Cardiac muscle cell (in vitro differentiated cells and primary cell): Measurements from ENCODE around the gene C1orf232. TPM values are rescaled to one million over a fixed set of nuclear protein-coding genes. Genes with fewer than 3 reads are reported as not detected.

Source experiments
- DNase-seq, 2 donors: peaks; one replicate each; pipeline versions ENCODE4 v3.0.0 to v3.0.0-alpha.2; 2010 to 2017; ENCODE audit warnings: low read depth in 1 of 2, low spot score in 1 of 2
- H3K27ac ChIP-seq: fragments of 200-600 bp; sonication (generic); 2 replicates; pipeline ENCODE4 v1.5.1; 2016
- H3K27me3 ChIP-seq: fragments of 200-600 bp; sonication (generic); 2 replicates; pipeline ENCODE4 v1.6.0; 2016; ENCODE audit warnings: control low read depth
- H3K36me3 ChIP-seq: fragments of 200-600 bp; sonication (generic); 2 replicates; pipeline ENCODE4 v1.5.1; 2016; ENCODE audit warnings: control low read depth
- H3K4me1 ChIP-seq: fragments of 200-600 bp; sonication (generic); 2 replicates; pipeline ENCODE4 v1.8.1; 2017; ENCODE audit warnings: low read depth, mild to moderate bottlenecking, mixed run types
- H3K4me3 ChIP-seq: fragments of 200-600 bp; sonication (generic); 2 replicates; pipeline ENCODE4 v1.5.1; 2016; ENCODE audit warnings: mild to moderate bottlenecking
- H3K9me3 ChIP-seq: fragments of 200-600 bp; sonication (generic); 2 replicates; pipeline ENCODE4 v1.5.1; 2017; ENCODE audit warnings: low read depth, mild to moderate bottlenecking, control low read depth
- polyA plus RNA-seq: library from polyadenylated mRNA; unstranded; fragments of >200 nt; fragmentation: Nextera tagmentation; extraction: Ambion mirVana; gene quantifications from 2 replicates; pipeline ENCODE4 v1.2.1, GENCODE V29; 2016
- total RNA-seq: library from RNA; depleted of rRNA; stranded (reverse); fragments of >200 nt; gene quantifications from 2 replicates; pipeline ENCODE4 v1.2.3, GENCODE V29; 2016
- TF ChIP-seq, protein P1 (sequence below): IDR thresholded peaks from 2 replicates; pipeline ENCODE4 v1.5.1; 2012; ENCODE audit warnings: low read depth, mild to moderate bottlenecking, low read length

C1orf232 gene
- total and polyA plus RNA-seq, 2 experiments from 2014 or later = not detected

GRCh38 chr1:26159743-26160039 is 9.1 kb downstream of the C1orf232 start:
- H3K36me3 ChIP-seq = no peaks in the 10 kb centered on the region
- peak overlapping the region; percentile 23 for H3K4me3 ChIP-seq
- H3K4me1 ChIP-seq = peaks cover 68% of the 10 kb centered on the region
- TF ChIP-seq, protein P1, sequence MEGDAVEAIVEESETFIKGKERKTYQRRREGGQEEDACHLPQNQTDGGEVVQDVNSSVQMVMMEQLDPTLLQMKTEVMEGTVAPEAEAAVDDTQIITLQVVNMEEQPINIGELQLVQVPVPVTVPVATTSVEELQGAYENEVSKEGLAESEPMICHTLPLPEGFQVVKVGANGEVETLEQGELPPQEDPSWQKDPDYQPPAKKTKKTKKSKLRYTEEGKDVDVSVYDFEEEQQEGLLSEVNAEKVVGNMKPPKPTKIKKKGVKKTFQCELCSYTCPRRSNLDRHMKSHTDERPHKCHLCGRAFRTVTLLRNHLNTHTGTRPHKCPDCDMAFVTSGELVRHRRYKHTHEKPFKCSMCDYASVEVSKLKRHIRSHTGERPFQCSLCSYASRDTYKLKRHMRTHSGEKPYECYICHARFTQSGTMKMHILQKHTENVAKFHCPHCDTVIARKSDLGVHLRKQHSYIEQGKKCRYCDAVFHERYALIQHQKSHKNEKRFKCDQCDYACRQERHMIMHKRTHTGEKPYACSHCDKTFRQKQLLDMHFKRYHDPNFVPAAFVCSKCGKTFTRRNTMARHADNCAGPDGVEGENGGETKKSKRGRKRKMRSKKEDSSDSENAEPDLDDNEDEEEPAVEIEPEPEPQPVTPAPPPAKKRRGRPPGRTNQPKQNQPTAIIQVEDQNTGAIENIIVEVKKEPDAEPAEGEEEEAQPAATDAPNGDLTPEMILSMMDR = no peak
- no peaks in the 10 kb centered on the region for H3K9me3 ChIP-seq
- DNase-seq = no peak
- no peaks in the 10 kb centered on the region for H3K27me3 ChIP-seq
- peak overlapping the region; percentile 92 for H3K27ac ChIP-seq

- peaks cover 67% of the 10 kb centered on the region for H3K4me1 ChIP-seq
- H3K27ac ChIP-seq = peak within 1 kb of the TSS; percentile 92
- TF ChIP-seq, protein P1 = no peak
- H3K4me3 ChIP-seq = peak within 1 kb of the TSS; percentile 23
- no peaks in the 10 kb centered on the region for H3K27me3 ChIP-seq
- peak in 1 of 2 donors; percentile 54 for DNase-seq
- H3K36me3 ChIP-seq = no peaks in the 10 kb centered on the region
- no peaks in the 10 kb centered on the region for H3K9me3 ChIP-seq
Observed at GRCh38 chr1:26158908-26159742, 9.6 kb downstream of the C1orf232 start, which contains the start of gene FAM110D. Gene FAM110D, plus strand, starts transcription at chr1:26159079. Its CDS starts 2,213 bp downstream, at chr1:26161292.

- Histone ChIP-seq H3K27ac (peak overlapping the region; percentile 92), H3K27me3 (no peaks in the 10 kb centered on the region), H3K4me3 (peak overlapping the region; percentile 23), H3K36me3 (no peaks in the 10 kb centered on the region), H3K9me3 (no peaks in the 10 kb centered on the region), H3K4me1 (peaks cover 67% of the 10 kb centered on the region)
- TF ChIP-seq, protein P1 = no peak
- no peak for DNase-seq
Observed at GRCh38 chr1:26158271-26158907, 10.4 kb downstream of the C1orf232 start.

DNA sequence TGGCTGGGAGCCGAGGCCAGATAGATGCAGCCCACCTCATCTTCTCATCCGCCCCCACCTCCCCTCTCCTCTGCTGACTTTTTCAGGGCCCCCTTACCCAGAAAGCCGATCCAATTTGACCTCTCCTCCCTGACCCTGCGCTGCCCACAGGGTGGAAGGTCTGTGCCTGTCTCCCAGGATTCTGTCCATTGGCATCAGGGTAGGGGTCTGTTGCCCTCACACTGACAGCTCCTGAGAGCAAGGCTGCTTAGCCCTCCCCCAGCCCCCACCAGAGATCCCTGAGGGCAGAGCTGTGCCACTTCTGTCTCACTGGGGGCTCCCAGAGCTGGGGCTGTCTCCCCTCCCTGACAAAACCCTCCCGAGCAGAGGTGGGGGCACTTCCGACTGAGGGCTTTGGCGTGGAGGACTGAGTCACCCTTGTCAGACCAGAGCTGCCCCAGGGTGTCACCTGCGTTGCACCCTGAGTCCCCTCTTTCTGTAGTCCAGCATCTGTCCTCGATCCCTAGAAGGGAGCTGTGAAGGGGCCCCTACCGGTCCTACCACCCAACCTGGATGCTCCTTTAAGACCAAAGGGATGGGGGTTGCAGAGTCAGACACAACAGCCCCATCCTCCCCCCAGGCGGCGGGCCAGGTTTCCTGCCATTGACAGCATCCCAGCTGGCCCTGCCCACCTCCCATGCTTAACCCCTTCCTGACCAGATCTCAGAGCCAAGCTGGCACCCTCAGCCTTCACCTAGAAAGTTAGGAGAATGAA is 12.3 kb downstream of the C1orf232 start:
- Histone ChIP-seq H3K4me3 (no peak overlapping the region), H3K27ac (no peak overlapping the region), H3K27me3 (no peaks in the 10 kb centered on the region), H3K9me3 (no peaks in the 10 kb centered on the region), H3K36me3 (no peaks in the 10 kb centered on the region), H3K4me1 (peaks cover 66% of the 10 kb centered on the region)
- peak in 1 of 2 donors; percentile 66 for DNase-seq
- TF ChIP-seq, protein P1 = no peak

GRCh38 chr1:26155370-26156284 is 13.1 kb downstream of the C1orf232 start:
- Histone ChIP-seq H3K4me3 (no peak overlapping the region), H3K36me3 (no peaks in the 10 kb centered on the region), H3K27ac (no peak overlapping the region), H3K9me3 (no peaks in the 10 kb centered on the region), H3K27me3 (no peaks in the 10 kb centered on the region), H3K4me1 (peaks cover 57% of the 10 kb centered on the region)
- TF ChIP-seq, protein P1 = no peak
- DNase-seq = no peak
